DMS153 treated with DMSO at 0.1 percent for 48 hours (cell line): ENCODE results near the gene PEX5L.
A peak's percentile ranks its signal among the peaks of the same experiment; 100 is the strongest.
"Not testable (repeated sequence)": the region's sequence is repeated elsewhere in the genome, so short reads cannot be mapped to it uniquely, and the experiment has no call there.

Experiments
- DNase-seq: peaks from one replicate; lab custom pipeline; 2025; ENCODE audit not compliant: unreplicated experiment; lab: John Stamatoyannopoulos, UW

Gene PEX5L

GRCh38 chr3:180036671-180037455 is at the start of gene PEX5L:
Gene PEX5L, minus strand, starts transcription at chr3:180036937. Its CDS starts 338 bp downstream, at chr3:180036599.
- peak; percentile 67 for DNase-seq

GRCh38 chr3:180085122-180085710 is 48.5 kb upstream of the PEX5L start:
- peak; percentile 28 for DNase-seq

- DNase-seq: no peak
Measured at GRCh38 chr3:180082699-180083098, 46.0 kb upstream of the PEX5L start.

GRCh38 chr3:180078592-180078991 is 41.9 kb upstream of the PEX5L start:
- DNase-seq: no peak

- no peak for DNase-seq
Measured at GRCh38 chr3:180073561-180073960, 36.8 kb upstream of the PEX5L start.

- DNase-seq: no peak
Measured at GRCh38 chr3:180072786-180073185, 36.0 kb upstream of the PEX5L start.

- DNase-seq: no peak
Measured at GRCh38 chr3:180070925-180071324, 34.2 kb upstream of the PEX5L start.

- no peak for DNase-seq
Measured at GRCh38 chr3:180068023-180068422, 31.3 kb upstream of the PEX5L start.

- no peak for DNase-seq
Measured at GRCh38 chr3:180066598-180066997, 29.9 kb upstream of the PEX5L start.

GRCh38 chr3:180063783-180064182 is 27.0 kb upstream of the PEX5L start:
- DNase-seq: no peak

- no peak for DNase-seq
Measured at GRCh38 chr3:180062771-180063170, 26.0 kb upstream of the PEX5L start.

GRCh38 chr3:180059356-180059755 is 22.6 kb upstream of the PEX5L start:
- no peak for DNase-seq

GRCh38 chr3:180058238-180058637 is 21.5 kb upstream of the PEX5L start:
- no peak for DNase-seq

GRCh38 chr3:180055656-180056055 is 18.9 kb upstream of the PEX5L start:
- not testable (repeated sequence) for DNase-seq

- no peak for DNase-seq
Measured at GRCh38 chr3:180049391-180049790, 12.7 kb upstream of the PEX5L start.

GRCh38 chr3:180048840-180049239 is 12.1 kb upstream of the PEX5L start:
- no peak for DNase-seq

- DNase-seq: no peak
Measured at GRCh38 chr3:180048103-180048502, 11.4 kb upstream of the PEX5L start.

GRCh38 chr3:180040966-180041365 is 4.2 kb upstream of the PEX5L start:
- no peak for DNase-seq

GRCh38 chr3:180036092-180036670 is 556 bp downstream of the PEX5L start:
- no peak for DNase-seq

GRCh38 chr3:180026997-180027396 is 9.7 kb downstream of the PEX5L start:
- DNase-seq: no peak

GRCh38 chr3:180018543-180018942 is 18.2 kb downstream of the PEX5L start:
- no peak for DNase-seq

GRCh38 chr3:180017846-180018245 is 18.9 kb downstream of the PEX5L start:
- no peak for DNase-seq
